HG03442 (cell line): ENCODE results near the gene UBASH3B.
A peak's percentile ranks its signal among the peaks of the same experiment; 100 is the strongest.
"Not testable (repeated sequence)": the region's sequence is repeated elsewhere in the genome, so short reads cannot be mapped to it uniquely, and the experiment has no call there.

Experiments
- ATAC-seq: cut with Tn5 transposase; IDR thresholded peaks from one replicate; pipeline ENCODE4 v1.9.1; 2021; ENCODE audit warnings: mild to moderate bottlenecking, moderate library complexity; ENCODE audit not compliant: unreplicated experiment

Gene UBASH3B

DNA sequence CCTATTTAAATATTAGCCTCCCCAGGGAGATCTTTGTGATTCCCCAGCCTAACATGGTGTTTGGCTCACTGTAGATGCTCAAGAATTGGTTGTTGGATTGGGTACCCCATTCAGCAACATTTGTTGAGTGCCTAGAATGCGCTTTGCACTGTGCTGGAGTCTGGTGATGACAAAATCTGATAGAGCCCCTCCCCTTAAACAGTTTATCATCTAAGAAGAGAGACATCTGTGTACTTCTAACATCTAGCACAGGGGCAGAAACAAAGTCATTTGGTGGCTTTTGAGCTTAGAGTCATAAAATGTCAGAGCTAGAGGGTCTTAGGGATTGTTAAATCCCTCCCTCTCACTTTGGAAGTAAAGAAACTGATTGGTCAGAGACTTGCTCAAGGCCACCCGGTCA is 73.0 kb downstream of the UBASH3B start:
- ATAC-seq, result no peak

DNA sequence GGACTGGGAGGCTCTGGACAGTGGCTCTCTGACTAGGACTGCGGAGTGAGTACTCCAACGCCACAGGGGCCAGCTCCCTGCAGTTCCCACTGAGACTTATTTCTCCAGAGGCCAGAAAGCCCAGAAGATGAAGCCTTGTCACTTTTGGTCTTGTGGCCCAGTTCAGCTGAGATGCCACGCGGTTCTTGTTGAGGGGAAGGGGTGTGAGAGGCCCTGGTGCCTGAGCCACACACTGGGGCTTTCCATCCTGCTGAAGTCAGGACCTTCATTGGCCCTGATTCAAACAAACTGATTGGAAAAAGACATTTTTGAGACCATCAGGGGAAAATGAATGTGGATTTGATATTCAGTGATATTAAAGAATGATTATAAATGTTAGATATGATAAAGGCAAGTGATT is 73.6 kb downstream of the UBASH3B start:
- ATAC-seq, result no peak

DNA sequence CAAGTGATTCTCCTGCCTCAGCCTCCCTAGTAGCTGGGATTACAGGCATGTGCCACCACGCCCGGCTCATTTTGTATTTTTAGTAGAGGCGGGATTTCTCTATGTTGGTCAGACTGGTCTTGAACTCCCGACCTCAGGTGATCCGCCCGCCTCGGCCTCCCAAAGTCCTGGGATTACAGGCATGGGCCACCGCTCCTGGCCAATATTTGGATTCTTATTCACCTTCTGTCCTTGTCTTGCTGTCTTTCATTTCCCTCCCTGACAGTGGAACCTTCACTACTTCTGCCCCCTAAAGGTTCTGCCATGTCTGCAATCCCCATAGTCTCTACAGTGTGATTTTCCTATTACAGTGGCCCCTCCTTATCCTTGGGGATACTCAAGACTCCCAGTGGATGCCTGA is 75.2 kb downstream of the UBASH3B start:
- ATAC-seq, result not testable (repeated sequence)

DNA sequence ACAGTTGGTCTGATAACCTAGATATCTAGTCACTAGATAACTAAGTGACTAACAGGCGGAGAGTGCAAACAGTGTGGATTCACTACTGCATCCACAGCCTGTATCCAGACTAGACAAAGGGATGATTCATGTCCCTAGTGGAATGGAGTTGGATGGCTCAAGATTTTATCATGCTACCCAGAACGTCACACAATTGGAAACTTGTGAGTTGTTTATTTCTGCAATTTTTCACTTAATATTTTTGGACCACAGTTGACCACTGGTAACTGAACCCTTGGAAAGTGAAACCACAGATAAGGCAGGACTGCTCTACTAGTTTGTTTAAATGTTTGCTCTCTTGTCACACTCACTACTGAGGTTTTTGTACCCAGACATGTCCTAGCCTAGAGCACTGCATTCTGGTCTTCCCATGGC is 76.0 kb downstream of the UBASH3B start:
- ATAC-seq, result no peak

DNA sequence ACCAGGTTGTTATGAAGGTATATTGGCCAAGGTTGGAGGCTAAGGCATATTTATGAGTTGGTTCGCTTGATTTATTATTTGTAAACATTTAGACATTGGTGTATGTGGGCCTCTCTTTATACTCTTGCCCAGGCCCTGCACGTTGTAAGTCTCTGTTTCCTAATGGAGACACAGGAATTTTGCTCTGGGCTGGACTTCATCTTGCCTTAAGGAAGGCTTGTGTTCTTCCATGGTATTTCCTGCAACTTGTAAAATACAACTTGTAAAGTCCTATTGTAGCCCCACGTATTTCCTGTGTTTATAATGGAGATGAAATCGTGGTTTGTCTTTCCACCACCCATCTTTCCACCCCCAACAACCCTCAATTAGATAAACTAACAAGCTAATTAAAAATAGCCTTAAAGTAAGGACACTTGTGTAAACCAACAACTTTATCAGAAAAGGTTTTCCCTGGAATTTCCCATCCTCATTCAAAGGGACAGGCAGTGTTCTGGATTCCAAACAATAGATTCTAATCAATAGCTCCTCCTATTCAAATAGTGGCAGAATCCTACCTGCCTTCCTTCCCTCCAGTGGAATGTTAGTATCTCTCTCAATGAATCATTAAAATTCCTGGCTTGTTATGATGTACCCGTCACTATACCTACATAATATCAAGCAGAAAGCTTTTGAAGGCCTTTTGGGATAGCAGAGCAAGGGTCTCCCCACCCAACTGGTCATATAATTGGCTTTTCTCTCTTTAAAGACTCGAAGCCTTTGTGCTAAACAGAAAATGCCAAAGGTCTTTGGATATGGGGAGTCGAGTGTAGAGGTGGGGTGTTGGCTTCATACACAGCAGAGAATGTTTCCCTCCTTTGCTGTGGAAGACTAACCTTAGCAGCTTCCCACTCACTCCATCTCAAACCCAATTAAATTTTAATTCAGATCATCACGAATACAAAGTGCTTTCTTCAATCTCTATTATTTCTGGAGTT is 77.1 kb downstream of the UBASH3B start:
- ATAC-seq, result no peak

DNA sequence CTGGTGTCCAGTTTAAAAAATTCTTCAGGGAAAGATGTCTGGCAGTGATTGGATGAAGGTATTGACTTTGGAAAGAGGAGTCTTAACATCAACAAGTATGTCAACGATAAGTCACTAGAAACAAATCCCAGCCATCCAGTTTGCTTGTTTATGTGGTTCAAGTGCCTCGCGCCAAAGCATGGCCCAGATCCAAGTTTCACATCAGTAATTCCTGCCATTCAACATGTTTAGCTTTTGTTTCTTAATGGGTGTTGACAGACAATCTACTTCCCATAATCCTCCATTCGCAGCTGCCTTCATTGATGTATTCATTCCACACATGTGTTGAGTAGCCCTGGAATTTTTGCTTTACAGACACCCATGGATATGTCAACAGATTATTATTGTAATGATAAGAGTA is 77.8 kb downstream of the UBASH3B start:
- ATAC-seq, result no peak

DNA sequence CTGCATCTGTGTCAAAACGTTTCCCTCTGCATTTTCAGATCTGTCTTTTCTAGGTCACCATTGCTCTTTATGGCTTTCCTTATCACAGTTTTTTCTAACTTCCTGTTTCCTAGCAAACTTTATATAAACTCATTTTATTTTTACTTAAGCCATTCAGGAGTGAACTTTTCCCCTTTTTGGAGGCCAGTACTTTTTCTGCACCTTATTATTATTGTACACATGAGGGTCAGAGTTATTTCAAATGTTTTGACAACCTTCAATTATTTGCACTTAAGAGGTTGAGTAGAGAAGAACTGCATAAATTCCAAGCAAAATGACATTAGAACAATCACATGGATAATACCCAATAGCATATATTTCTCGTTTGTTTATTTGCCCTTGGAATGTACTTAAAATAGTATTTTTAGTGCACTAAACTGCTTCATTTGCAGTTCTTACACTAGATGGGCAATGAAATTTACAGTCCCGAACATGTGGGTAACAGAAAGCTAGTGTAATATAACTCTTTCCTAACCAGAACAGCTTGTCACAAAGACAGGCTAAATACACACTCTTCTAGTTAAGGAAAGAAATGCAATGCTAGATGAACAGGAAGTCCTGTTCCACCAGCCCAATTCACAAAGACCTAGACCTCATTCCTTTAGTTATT is 79.5 kb downstream of the UBASH3B start:
- no peak for ATAC-seq

DNA sequence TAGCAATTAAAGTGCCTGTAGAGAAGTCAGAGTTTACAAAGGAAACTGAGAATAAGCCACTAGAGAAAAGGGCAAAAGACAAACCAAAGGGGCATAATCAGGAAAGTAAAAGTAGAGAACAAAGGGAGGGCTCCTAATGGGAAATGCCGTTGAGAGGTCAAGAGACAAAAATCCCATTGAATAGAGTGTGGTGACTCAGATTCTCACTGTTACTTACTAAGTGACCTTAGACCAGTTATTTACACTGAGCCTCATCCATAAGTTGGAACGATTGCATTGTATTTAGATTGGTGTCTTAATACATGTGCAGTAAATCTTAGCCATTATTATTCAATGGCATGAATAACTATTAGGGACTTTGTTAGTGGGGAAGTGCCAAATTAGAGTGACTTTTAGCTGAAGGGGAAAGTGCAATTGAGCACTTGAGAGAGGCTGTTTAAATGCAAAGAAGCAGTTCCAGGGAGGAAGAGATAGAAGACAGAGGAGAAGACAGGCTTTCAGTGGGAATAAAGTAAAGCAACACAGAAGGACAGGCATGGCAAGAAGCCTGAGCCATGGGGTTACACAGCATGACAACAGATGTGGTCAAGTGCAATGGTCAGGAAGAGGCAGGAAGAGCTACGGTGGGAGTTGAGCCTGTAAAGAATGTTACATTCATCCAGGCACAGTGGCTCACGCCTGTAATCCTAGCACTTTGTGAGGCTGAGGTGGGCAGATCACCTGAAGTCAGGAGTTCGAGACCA is 82.6 kb downstream of the UBASH3B start:
- ATAC-seq, result no peak

DNA sequence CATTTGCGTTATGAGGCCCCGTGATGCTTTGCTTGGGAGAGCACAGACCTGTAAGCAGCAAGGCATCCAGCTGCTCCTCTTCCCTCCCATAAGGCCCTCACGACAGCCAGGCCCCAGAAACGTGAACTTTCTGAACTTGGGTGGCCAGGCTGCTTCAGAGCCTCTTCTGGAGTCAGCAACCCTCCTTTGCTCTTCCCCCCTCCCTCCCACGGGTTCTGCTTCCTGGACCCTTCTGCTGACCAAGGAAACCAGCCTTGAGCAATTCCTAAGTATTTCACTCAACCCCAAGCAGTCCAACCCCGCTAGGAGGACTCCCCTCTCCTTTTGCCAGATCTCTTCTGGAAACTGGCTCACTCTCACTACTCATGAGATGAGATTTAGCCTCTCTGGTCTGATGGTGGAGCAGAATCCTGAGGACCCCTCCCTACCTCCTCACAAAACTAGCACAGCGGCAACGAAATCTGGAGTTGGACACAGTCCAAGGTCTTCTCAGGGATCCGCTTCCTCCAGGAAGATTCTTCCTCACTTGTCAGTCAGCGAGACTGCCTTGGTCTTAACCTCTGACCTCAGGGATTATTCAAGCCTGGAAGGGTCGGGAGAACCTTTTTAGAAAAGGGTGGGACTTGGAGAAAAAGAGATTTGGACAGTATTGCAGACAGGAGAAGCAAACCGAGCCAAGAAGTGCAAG is 86.2 kb downstream of the UBASH3B start:
- ATAC-seq, result no peak

DNA sequence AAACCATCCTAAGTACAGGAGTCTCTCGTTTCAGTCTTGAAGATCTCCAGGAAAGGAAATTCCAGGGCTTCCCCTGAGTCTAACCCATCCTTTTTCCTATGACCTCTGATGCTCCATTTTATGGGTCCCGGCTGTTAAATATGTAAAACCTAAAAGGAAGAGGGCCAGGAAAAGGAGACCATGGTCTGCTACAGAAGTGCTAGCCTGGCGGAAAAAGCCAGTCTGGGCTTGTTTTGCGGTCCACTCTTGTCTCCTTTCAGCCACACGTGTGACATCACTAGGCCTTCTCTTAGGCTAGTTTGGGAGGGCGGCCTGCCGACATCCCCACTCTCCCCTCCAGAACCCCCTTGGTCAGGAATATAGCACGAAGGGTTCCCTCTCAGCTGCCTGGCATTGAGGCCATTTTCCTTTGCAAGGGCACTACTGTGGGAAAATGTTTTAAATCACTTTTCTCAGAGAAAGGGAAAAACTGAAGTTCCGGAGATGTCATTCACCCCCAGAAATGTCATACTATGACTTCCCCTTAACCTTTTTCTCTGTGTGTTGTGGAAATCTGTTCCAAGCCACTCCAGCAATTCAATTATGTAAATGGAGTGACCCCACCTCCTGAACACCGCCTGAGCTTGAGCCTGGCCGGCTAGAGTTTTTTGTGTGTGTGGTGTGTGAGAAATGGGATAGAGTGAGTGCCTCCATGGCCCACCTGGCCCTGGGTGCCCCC is 86.9 kb downstream of the UBASH3B start:
- no peak for ATAC-seq

DNA sequence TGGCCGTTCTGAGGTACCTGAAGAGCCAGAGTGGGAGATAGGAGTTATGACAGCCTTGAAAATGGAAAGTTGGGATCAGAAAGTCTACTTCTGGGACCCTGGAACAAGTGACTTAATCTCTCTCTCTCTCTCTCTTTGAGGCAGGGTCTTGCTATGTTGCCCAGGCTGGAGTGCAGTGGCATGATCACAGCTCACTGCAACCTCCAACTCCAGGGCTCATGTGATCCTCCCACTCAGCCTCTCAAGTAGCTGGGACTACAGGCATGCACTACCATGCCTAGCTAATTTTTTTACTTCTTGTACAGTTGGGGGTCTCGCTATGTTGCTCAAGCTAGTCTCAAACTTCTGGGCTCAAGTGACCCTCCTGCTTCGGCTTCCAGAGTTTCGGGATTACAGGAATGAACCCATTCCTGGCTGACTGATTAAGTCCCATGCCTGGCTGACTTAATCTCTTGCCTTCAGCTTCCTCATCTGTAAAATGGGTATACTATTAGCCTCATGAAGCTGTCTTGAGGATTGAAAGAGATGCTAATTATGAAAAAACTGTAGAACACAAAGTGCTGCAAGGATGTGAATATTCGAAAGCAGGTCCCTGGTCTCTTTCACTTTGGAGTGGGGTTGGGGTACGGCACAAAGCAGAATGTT is 87.7 kb downstream of the UBASH3B start:
- no peak for ATAC-seq

DNA sequence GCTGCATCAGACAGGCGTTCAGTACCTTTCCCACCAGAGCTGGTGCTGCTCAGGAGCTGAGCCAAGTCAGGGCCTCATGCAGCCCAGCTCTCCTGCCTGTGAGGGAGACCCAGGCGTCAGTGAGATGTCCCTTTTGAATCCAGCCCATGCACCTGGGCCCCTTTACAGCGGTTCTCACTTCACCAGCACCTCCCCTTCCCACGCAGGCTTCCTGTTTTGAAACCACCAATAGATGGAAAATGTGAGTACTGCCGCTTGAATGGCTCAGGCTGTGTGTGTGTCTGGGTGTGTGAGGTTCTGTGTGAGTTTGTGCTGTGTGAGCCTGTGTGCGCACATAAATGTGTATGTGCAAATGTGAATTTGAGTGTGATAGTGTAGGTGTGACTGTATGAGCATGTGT is 88.4 kb downstream of the UBASH3B start:
- ATAC-seq, result peak; percentile 35

DNA sequence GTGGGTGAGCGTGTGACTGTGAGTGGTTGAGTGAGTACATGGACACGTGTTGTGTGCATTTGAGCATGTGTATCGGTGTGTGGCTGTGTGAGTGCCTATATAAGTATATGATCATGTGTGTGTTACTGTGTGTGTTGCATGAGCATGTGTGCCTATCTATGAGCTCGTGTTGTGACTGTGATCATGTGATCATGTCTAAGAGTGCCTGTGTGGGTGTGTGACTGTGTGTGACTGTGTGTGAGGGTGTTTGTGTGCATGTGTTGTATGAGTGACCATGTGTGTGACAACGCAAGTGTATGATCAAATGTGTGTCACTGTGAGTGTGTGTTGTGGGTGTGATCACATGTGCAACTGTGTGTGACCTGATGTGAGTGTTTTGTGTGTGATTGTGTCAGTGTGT is 88.8 kb downstream of the UBASH3B start:
- no peak for ATAC-seq

DNA sequence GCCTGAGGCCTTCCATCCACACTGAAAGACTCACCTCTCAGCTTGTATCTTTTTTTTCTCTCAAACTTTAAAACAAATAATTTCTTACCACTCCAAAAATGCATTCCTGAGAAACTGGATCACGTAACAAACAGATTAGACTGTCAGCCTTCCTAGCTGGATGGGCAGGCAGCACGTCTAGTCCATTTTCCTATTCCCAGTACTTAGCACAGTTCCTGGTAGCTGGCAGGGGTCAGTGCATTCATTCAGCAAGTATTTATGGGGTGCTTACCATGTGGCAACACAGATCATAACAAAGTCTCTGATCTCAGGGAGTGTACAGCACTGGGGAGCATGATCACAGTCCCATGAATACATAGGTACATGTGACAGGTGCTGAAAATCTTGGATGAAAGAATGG is 89.6 kb downstream of the UBASH3B start:
- ATAC-seq, result no peak

DNA sequence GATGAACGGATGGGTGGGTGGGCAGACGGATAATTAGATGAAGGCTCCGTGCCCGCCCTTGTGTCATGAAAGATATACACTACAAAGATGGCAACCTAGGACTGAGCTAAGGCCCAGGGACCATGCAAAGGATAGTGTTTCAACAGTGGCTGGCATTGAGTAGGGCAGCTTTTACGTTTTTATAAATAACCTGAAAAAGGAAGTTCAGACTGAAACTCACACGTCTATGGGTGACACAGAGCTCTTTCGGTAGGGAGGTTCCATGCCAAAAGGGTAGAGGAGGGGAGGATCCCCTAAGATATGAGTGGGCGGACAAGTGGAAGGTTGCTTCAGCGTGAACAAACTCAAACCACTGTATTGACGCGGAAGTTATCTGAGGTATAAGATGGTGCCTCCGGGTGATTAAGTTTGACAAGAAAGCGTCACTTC is 90.5 kb downstream of the UBASH3B start:
- peak; percentile 76 for ATAC-seq

DNA sequence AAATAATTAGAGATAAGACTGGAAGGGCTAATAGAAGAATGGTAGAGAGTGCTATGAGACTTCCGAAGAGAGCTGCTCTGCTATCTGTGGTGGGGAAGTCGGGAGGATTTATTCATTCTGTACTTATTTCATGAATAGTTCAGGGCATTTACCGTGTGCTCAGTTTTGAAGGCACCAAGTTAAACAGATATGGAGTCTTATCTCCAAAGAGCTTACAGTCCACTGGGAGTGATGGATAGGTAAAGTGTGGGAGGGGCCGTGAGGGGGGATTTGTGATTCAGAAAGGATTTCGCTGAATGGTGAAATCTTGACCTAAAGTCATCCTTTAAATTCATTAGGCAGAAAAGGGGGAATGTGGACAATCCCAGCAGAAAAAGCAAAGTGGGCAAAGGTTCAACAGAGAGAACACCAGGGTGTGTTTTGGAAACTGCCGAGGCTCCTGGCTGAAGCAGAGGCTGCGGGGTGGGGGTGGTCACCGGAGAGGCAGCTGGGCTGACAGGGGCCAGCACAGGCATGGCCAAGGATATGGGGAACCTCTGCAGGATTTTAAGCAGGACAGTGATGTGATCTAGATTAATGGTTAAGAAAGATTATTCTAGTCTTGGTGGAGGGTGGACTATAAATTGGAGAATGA is 91.2 kb downstream of the UBASH3B start:
- ATAC-seq, result no peak

DNA sequence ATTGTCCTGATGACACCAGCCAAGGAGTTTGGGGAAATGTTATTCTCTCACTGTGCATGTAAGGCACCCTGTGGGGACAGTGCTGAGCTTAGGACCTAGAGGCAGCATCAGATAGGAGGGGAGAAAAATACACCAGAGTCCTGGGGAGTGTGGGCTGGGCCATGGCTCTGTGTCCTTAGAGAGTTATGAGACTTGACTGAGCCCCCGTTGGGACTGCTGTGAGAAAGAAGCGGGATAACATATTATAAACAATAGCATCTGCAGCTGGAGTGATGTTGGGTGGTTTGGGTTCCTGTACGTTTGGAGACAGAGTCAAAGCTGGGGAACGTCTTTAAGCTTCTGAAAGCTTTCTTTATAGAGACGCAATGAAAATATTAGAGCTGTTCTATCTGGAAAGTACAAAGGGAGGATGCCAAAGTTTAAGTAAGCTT is 91.8 kb downstream of the UBASH3B start:
- ATAC-seq, result no peak

DNA sequence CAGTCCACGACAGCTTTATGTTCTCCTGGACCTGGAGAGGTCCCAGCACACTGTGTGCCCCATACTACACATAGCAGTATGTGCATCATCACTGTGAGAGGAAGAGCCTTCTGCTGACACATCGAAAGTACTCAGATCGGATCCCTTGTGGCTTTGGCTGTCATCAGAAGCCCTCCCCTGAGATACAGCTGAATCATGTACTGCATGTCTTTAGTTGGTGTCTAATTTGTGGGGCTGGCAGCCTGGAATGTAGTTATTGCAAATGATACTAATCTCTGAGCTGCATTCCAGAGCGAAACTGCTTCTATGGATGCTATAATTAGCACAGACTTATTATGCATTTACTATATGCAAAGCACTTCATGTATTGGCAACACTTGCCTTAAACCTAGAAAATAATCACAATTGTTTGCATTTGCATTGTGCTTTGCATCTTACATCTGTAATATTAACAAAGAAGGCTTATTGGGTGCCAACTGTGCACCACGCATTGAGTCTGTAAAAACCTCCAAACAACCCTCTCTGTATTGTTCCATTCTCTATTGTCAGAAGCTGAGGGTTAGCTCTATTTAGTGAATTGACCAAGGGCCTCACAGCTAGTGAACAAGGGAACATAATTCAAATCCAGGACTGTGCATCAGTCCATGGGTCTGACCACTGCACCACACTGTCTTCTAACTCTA is 93.6 kb downstream of the UBASH3B start:
- peak; percentile 84 for ATAC-seq

DNA sequence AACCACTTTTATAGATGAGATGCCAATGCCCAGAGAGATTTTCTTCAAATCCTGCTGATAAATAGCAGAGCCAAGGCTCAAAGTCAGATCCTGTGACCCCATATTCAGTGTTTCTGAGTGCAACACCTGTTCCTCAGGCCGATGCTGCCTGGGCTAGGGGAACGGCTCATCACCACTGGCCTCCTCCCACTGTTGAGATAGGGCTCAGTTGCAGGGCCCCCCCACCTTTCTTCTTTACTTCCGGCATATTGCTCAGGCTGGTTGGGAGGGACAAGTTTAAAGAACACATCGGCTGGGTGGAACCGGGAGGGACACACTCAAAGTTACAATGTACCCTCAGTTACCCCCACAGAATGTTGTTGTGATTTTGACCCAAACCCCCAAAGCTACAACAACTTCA is 94.5 kb downstream of the UBASH3B start:
- no peak for ATAC-seq
